AG04449 (cell line): ENCODE results near the gene LPIN1.
"Not testable (repeated sequence)": the region's sequence is repeated elsewhere in the genome, so short reads cannot be mapped to it uniquely, and the experiment has no call there.

Source experiments
- CTCF ChIA-PET: fragments of 350-600 bp; formaldehyde crosslinking; extraction: SDS; loops from one replicate; lab custom pipeline; 2021; ENCODE audit warnings: antibody characterized with exemption; lab: Yijun Ruan, JAX
- POLR2A ChIA-PET: fragments of 400-600, 350-600 bp; formaldehyde crosslinking; extraction: SDS; loops from one replicate; lab custom pipeline; 2020; ENCODE audit warnings: antibody characterized with exemption, inconsistent platforms; lab: Yijun Ruan, JAX
- DNase-seq: peaks from one replicate; pipeline ENCODE4 v3.0.0-alpha.2; 2010; ENCODE audit warnings: low read depth, low spot score
- H3K4me3 ChIP-seq: 2 replicates; pipeline ENCODE4 v1.5.1; 2011; ENCODE audit warnings: low read depth, mild to moderate bottlenecking, control low read depth, low read length
- CTCF ChIP-seq: IDR thresholded peaks from one replicate; pipeline ENCODE4 v1.5.1; 2011; ENCODE audit warnings: mild to moderate bottlenecking, moderate library complexity, low read length, control low read depth, inconsistent platforms; ENCODE audit not compliant: insufficient read depth; ENCODE audit errors: missing control alignments

The LPIN1 gene

GRCh38 chr2:11814979-11815510 is 68.6 kb downstream of the LPIN1 start:
- POLR2A ChIA-PET = no interaction called here
- no peak for TF ChIP-seq CTCF
- CTCF ChIA-PET = interaction anchor here (0.8 kb wide), 1 partner anchor 35 kb away, joined by 3 read pairs; no protein-coding TSS in a partner anchor
- H3K4me3 ChIP-seq = no peak overlapping the region
- no peak for DNase-seq

- CTCF ChIA-PET, DNase-seq, POLR2A ChIA-PET, H3K4me3 ChIP-seq: not testable (repeated sequence)
Measured at GRCh38 chr2:11816935-11817334, 70.5 kb downstream of the LPIN1 start.

- TF ChIP-seq CTCF = no peak
- ChIA-PET POLR2A (no interaction called here), CTCF (no interaction called here)
- no peak overlapping the region for H3K4me3 ChIP-seq
- DNase-seq = no peak
Measured at GRCh38 chr2:11819235-11819729, 72.8 kb downstream of the LPIN1 start.

- CTCF ChIA-PET = no interaction called here
- no peak overlapping the region for H3K4me3 ChIP-seq
- no peak for DNase-seq
- POLR2A ChIA-PET = no interaction called here
- no peak for TF ChIP-seq CTCF
Measured at GRCh38 chr2:11820650-11821049, 74.2 kb downstream of the LPIN1 start.

GRCh38 chr2:11821705-11822104 is 75.3 kb downstream of the LPIN1 start:
- ChIA-PET POLR2A (no interaction called here), CTCF (no interaction called here)
- DNase-seq = no peak
- no peak overlapping the region for H3K4me3 ChIP-seq
- no peak for TF ChIP-seq CTCF

- POLR2A ChIA-PET, DNase-seq, H3K4me3 ChIP-seq: not testable (repeated sequence)
- CTCF ChIA-PET = interaction anchor here (0.9 to 1.1 kb wide), 2 partner anchors 893 to 1108 kb away, joined by 3 to 4 read pairs; no protein-coding TSS in a partner anchor
Measured at GRCh38 chr2:11822359-11822745, 75.9 kb downstream of the LPIN1 start.

GRCh38 chr2:11822746-11823451 is 76.5 kb downstream of the LPIN1 start:
- no peak for TF ChIP-seq CTCF
- no peak for DNase-seq
- POLR2A ChIA-PET = no interaction called here
- no peak overlapping the region for H3K4me3 ChIP-seq
- CTCF ChIA-PET = interaction anchor here (0.9 to 1.1 kb wide), 2 partner anchors 892 to 1108 kb away, joined by 3 to 4 read pairs; no protein-coding TSS in a partner anchor
